Keratinocyte (primary cell): Measurements from ENCODE around the gene ITSN1. TPM values are rescaled to one million over a fixed set of nuclear protein-coding genes. Genes with fewer than 3 reads are reported as not detected.

Source experiments
- DNase-seq: peaks from one replicate; pipeline ENCODE4 v3.0.0-alpha.2; 2011; ENCODE audit warnings: low read depth, missing footprints, low spot score
- FAIRE-seq: peaks from 2 replicates; lab custom pipeline; 2011; peaks lifted over from hg19 to GRCh38; lab: Jason Lieb, UNC
- H2AFZ ChIP-seq: 2 replicates; pipeline ENCODE4 v1.6.0; 2012; ENCODE audit warnings: low read length, control low read depth, inconsistent platforms; ENCODE audit not compliant: control insufficient read depth
- H3K27ac ChIP-seq: 2 replicates; pipeline ENCODE4 v1.5.1; 2011; ENCODE audit warnings: low read length; ENCODE audit not compliant: control insufficient read depth, insufficient read depth
- H3K27me3 ChIP-seq: 3 replicates; pipeline ENCODE4 v1.6.0; 2011; ENCODE audit warnings: low read length; ENCODE audit not compliant: control insufficient read depth, insufficient read depth; ENCODE audit errors: extremely low read depth
- H3K36me3 ChIP-seq, 2 experiments: 2 replicates in 1 of 2; 3 replicates in 1 of 2; pipeline ENCODE4 v1.5.1; 2011; ENCODE audit warnings: low read length in 2 of 2, mild to moderate bottlenecking in 1 of 2; ENCODE audit not compliant: control insufficient read depth in 2 of 2, insufficient read depth in 2 of 2; ENCODE audit errors: extremely low read depth in 1 of 2
- H3K4me1 ChIP-seq: 3 replicates; pipeline ENCODE4 v1.5.1; 2011; ENCODE audit warnings: low read length; ENCODE audit not compliant: control insufficient read depth, insufficient read depth; ENCODE audit errors: extremely low read depth
- H3K4me2 ChIP-seq: 3 replicates; pipeline ENCODE4 v1.6.0; 2011; ENCODE audit warnings: low read depth, low read length; ENCODE audit not compliant: control insufficient read depth, insufficient read depth; ENCODE audit errors: extremely low read depth
- H3K4me3 ChIP-seq, 3 experiments: fragments of 200-600 bp in 1 of 3; sonication (generic) in 1 of 3; 2 replicates in 2 of 3; 3 replicates in 1 of 3; pipeline ENCODE4 v1.5.1; 2011 to 2016; ENCODE audit warnings: low read length in 3 of 3, mild to moderate bottlenecking in 3 of 3, control low read depth in 2 of 3, inconsistent platforms in 1 of 3, low read depth in 1 of 3, mixed read lengths in 1 of 3, mixed run types in 1 of 3, moderate library complexity in 1 of 3; ENCODE audit not compliant: control insufficient read depth in 2 of 3, insufficient read depth in 2 of 3; ENCODE audit errors: extremely low read depth in 1 of 3
- H3K79me2 ChIP-seq: 2 replicates; pipeline ENCODE4 v1.6.0; 2012; ENCODE audit warnings: low read length; ENCODE audit not compliant: control insufficient read depth, insufficient read depth
- H3K9ac ChIP-seq: 3 replicates; pipeline ENCODE4 v1.6.0; 2011; ENCODE audit warnings: low read length; ENCODE audit not compliant: control insufficient read depth, insufficient read depth; ENCODE audit errors: extremely low read depth
- H3K9me1 ChIP-seq: 3 replicates; pipeline ENCODE4 v1.6.0; 2011; ENCODE audit warnings: low read length; ENCODE audit not compliant: control insufficient read depth, insufficient read depth; ENCODE audit errors: extremely low read depth
- H3K9me3 ChIP-seq: 2 replicates; pipeline ENCODE4 v1.5.1; 2012; ENCODE audit warnings: low read depth, low read length; ENCODE audit not compliant: control insufficient read depth
- H4K20me1 ChIP-seq: 3 replicates; pipeline ENCODE4 v1.6.0; 2011; ENCODE audit warnings: low read length; ENCODE audit not compliant: control insufficient read depth, insufficient read depth; ENCODE audit errors: extremely low read depth
- CTCF ChIP-seq, 3 experiments: IDR thresholded peaks in 1 of 3; conservative IDR thresholded peaks in 1 of 3; optimal IDR thresholded peaks in 1 of 3; 2 replicates in 2 of 3; 3 replicates in 1 of 3; pipeline versions ENCODE3 to v1.5.1; 2011; ENCODE audit warnings: low read length in 3 of 3, mild to moderate bottlenecking in 3 of 3, moderate library complexity in 2 of 3, control low read depth in 1 of 3, inconsistent platforms in 1 of 3; ENCODE audit not compliant: insufficient read depth in 2 of 3; ENCODE audit errors: extremely low read depth in 1 of 3
- EZH2 ChIP-seq: IDR thresholded peaks from one replicate; pipeline ENCODE4 v1.6.1; 2012; ENCODE audit warnings: inconsistent platforms, mild to moderate bottlenecking, low read length, moderate library complexity
- dilution Hi-C: fragments of 300-500 bp; cut with MboI; formaldehyde crosslinking; loops from one replicate; pipeline ENCODE4 v1.7.0; 2020; ENCODE audit warnings: low sequenced_read_pairs; ENCODE audit not compliant: extremely low pct_ligation_motif_present
- polyA plus RNA-seq, 5 experiments: library from polyadenylated mRNA; depleted of rRNA in 3 of 5; stranded (reverse) in 3 of 5; stranded (forward) in 1 of 5; unstranded in 1 of 5; fragments of >200 nt; gene quantifications; 1 replicate in 1 of 5; 2 replicates in 3 of 5; 3 replicates in 1 of 5; pipeline versions ENCODE4 v1.2.1 to v1.2.3, GENCODE V29; 2011 to 2012; ENCODE audit warnings: missing spikeins in 2 of 5, low read depth in 1 of 5, low replicate concordance in 1 of 5

ITSN1 gene
- polyA plus RNA-seq, 1 donor (not counting 4 experiments of a cell fraction or from before 2014, with no cell fraction given), result 34.3 TPM

GRCh38 chr21:33938381-33938780 lies 296.1 kb downstream of the ITSN1 start:
- no peak overlapping the region for H3K4me2 ChIP-seq
- peaks cover 3% of the 10 kb centered on the region for H3K4me1 ChIP-seq
- H3K27me3 ChIP-seq, result no peaks in the 10 kb centered on the region
- no peaks in the 10 kb centered on the region for H4K20me1 ChIP-seq
- FAIRE-seq, result no peak
- no peak for DNase-seq
- no peaks in the 10 kb centered on the region for H3K36me3 ChIP-seq
- no peaks in the 10 kb centered on the region for H3K9me1 ChIP-seq
- H3K27ac ChIP-seq, result no peak overlapping the region
- H2AFZ ChIP-seq, result no peak overlapping the region
- dilution Hi-C loops, result no loop called here
- no peak overlapping the region for H3K4me3 ChIP-seq
- no peak for TF ChIP-seq CTCF (optimal IDR thresholded peaks at IDR 0.05 in 1 of 3, IDR thresholded peaks at IDR 0.05 in 1 of 3, conservative IDR thresholded peaks at IDR 0.05 in 1 of 3; ENCODE audit: extremely low read depth in 1 of 3, insufficient read depth in 2 of 3, low read length in 3 of 3)
- no peak for TF ChIP-seq EZH2
- H3K9ac ChIP-seq, result no peak overlapping the region
- no peaks in the 10 kb centered on the region for H3K79me2 ChIP-seq
- no peaks in the 10 kb centered on the region for H3K9me3 ChIP-seq

GRCh38 chr21:33939226-33939625 lies 296.9 kb downstream of the ITSN1 start:
- TF ChIP-seq EZH2 (no peak), CTCF (optimal IDR thresholded peaks at IDR 0.05 in 1 of 3, IDR thresholded peaks at IDR 0.05 in 1 of 3, conservative IDR thresholded peaks at IDR 0.05 in 1 of 3; ENCODE audit: extremely low read depth in 1 of 3, insufficient read depth in 2 of 3, low read length in 3 of 3) (no peak)
- Histone ChIP-seq H3K79me2 (no peaks in the 10 kb centered on the region), H3K36me3 (no peaks in the 10 kb centered on the region), H3K27ac (no peak overlapping the region), H3K4me2 (no peak overlapping the region), H3K9me3 (no peaks in the 10 kb centered on the region), H3K27me3 (no peaks in the 10 kb centered on the region), H3K9me1 (no peaks in the 10 kb centered on the region), H2AFZ (no peak overlapping the region), H3K4me3 (no peak overlapping the region), H4K20me1 (no peaks in the 10 kb centered on the region), H3K9ac (no peak overlapping the region), H3K4me1 (peaks cover 5% of the 10 kb centered on the region)
- DNase-seq, result no peak
- no peak for FAIRE-seq
- dilution Hi-C loops, result no loop called here
